ENCODE data around the gene MYO5A. TPM values are rescaled to one million over a fixed set of nuclear protein-coding genes. Genes with fewer than 3 reads are reported as not detected.

The MYO5A gene
- polyA plus RNA-seq, 2 of the 4 experiments (the other 2 are of a cell fraction), result 15.1 to 46.7 TPM

GRCh38 chr15:52524223-52525136 is 4.2 kb downstream of the MYO5A start:
- TF ChIP-seq RFX5 (IDR thresholded peaks at IDR 0.05) (no peak), ZC3H11A (IDR thresholded peaks at IDR 0.05) (peak; percentile 91)
- TF ChIP-seq, protein P1, sequence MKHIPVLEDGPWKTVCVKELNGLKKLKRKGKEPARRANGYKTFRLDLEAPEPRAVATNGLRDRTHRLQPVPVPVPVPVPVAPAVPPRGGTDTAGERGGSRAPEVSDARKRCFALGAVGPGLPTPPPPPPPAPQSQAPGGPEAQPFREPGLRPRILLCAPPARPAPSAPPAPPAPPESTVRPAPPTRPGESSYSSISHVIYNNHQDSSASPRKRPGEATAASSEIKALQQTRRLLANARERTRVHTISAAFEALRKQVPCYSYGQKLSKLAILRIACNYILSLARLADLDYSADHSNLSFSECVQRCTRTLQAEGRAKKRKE (CRISPR knock-in tag; IDR thresholded peaks at IDR 0.05; ENCODE audit: low read depth), result no peak
- Histone ChIP-seq H3K4me2 (no peak overlapping the region), H3K27ac (no peak overlapping the region), H3K4me1 (peaks cover 11% of the 10 kb centered on the region; the same call in 2 of the 3 replicates), H3K9me3 (no peaks in the 10 kb centered on the region), H3K4me3 (no peak overlapping the region)
- FAIRE-seq (no peak), ATAC-seq (no peak), DNase-seq (ENCODE audit: low read depth in 1 of 2, low spot score in 1 of 2) (no peak)
- POLR2A ChIA-PET, result interaction anchor here (0.6 kb wide), 1 partner anchor 240 kb away, joined by 8 read pairs; no protein-coding TSS in a partner anchor
- WGBS (ENCODE audit: missing lambda C conversion rate), result 93% methylated on average over 4 of the region's 4 CpGs
- CTCF ChIA-PET, result interaction anchor here (0.6 to 1.3 kb wide), 6 partner anchors 9 to 211 kb away, joined by 3 to 6 read pairs (median 4); no protein-coding TSS in a partner anchor

- Histone ChIP-seq H3K4me3 (no peak overlapping the region), H3K9me3 (no peaks in the 10 kb centered on the region), H3K27ac (no peak overlapping the region), H3K4me2 (no peak overlapping the region), H3K4me1 (peaks cover 11% of the 10 kb centered on the region; the same call in 2 of the 3 replicates)
- CTCF ChIA-PET, result interaction anchor here (0.7 to 1.6 kb wide), 5 partner anchors 9 to 212 kb away, joined by 3 to 6 read pairs (median 4); no protein-coding TSS in a partner anchor
- FAIRE-seq, result no peak
- DNase-seq (ENCODE audit: low read depth in 1 of 2, low spot score in 1 of 2), result no peak
- no peak for TF ChIP-seq GATA3 (IDR thresholded peaks at IDR 0.05; ENCODE audit: borderline replicate concordance)
- no peak for TF ChIP-seq CBX2 (IDR thresholded peaks at IDR 0.05; ENCODE audit: borderline replicate concordance, low read depth)
- no peak for TF ChIP-seq RFX5 (IDR thresholded peaks at IDR 0.05)
- no peak for TF ChIP-seq RAD21 (conservative IDR thresholded peaks at IDR 0.05 in 1 of 2, IDR thresholded peaks at IDR 0.05 in 1 of 2)
- TF ChIP-seq EP300 (IDR thresholded peaks at IDR 0.05), result no peak
- TF ChIP-seq ZFP36 (IDR thresholded peaks at IDR 0.05; ENCODE audit: borderline replicate concordance, partially characterized antibody), result no peak
- POLR2A ChIA-PET, result no interaction called here
- WGBS (ENCODE audit: missing lambda C conversion rate), result 75% methylated on average over 5 of the region's 5 CpGs
- no peak for ATAC-seq
Measured at GRCh38 chr15:52523647-52524046, 5.0 kb downstream of the MYO5A start.

DNA sequence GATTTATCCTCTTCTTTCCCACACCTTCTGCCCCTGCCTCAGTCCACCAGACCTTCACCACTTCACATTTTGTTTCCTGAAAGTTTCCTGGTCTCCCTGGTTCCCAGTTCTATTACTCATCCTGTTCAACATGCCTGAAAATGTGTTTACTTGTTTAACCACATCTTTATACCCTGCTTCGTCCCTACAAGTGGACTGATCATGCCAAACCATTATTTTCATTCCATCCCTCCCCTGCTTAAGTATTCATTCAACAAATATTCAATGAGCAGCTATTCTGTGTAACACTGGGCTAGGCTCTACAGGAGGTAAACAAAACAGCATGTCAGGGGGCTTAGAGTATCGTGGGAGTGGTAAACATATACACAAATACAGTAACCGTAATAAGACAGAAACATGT is 5.5 kb downstream of the MYO5A start:
- Histone ChIP-seq H3K4me2 (no peak overlapping the region), H3K27ac (no peak overlapping the region), H3K4me1 (peaks cover 13% of the 10 kb centered on the region; the same call in 2 of the 3 replicates), H3K4me3 (no peak overlapping the region), H3K9me3 (no peaks in the 10 kb centered on the region)
- CTCF ChIA-PET, result interaction anchor here (0.6 to 1.6 kb wide), 4 partner anchors 8 to 212 kb away, joined by 3 to 6 read pairs (median 5); no protein-coding TSS in a partner anchor
- ATAC-seq (no peak; a peak in 1 of 6 replicates), FAIRE-seq (no peak), DNase-seq (ENCODE audit: low read depth in 1 of 2, low spot score in 1 of 2) (no peak)
- WGBS (ENCODE audit: missing lambda C conversion rate), result 68% methylated on average over 3 of the region's 3 CpGs
- TF ChIP-seq, protein P2, sequence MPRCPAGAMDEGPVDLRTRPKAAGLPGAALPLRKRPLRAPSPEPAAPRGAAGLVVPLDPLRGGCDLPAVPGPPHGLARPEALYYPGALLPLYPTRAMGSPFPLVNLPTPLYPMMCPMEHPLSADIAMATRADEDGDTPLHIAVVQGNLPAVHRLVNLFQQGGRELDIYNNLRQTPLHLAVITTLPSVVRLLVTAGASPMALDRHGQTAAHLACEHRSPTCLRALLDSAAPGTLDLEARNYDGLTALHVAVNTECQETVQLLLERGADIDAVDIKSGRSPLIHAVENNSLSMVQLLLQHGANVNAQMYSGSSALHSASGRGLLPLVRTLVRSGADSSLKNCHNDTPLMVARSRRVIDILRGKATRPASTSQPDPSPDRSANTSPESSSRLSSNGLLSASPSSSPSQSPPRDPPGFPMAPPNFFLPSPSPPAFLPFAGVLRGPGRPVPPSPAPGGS (IDR thresholded peaks at IDR 0.05), result no peak
- no peak for TF ChIP-seq HDAC2 (IDR thresholded peaks at IDR 0.05)
- TF ChIP-seq, protein P3, sequence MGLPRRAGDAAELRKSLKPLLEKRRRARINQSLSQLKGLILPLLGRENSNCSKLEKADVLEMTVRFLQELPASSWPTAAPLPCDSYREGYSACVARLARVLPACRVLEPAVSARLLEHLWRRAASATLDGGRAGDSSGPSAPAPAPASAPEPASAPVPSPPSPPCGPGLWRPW (IDR thresholded peaks at IDR 0.05), result no peak
- TF ChIP-seq RFX5 (IDR thresholded peaks at IDR 0.05), result no peak
- no peak for TF ChIP-seq ESRRA (IDR thresholded peaks at IDR 0.05; ENCODE audit: borderline replicate concordance, low read length)
- no peak for TF ChIP-seq HEYL (CRISPR knock-in tag; IDR thresholded peaks at IDR 0.05)
- TF ChIP-seq JUNB (IDR thresholded peaks at IDR 0.05), result no peak
- no peak for TF ChIP-seq TFCP2L1 (CRISPR knock-in tag; IDR thresholded peaks at IDR 0.05)
- no peak for TF ChIP-seq EHMT2 (IDR thresholded peaks at IDR 0.05; ENCODE audit: low read depth)
- no peak for TF ChIP-seq CHD2 (IDR thresholded peaks at IDR 0.05; ENCODE audit: low read length, partially characterized antibody)
- TF ChIP-seq, protein P4, sequence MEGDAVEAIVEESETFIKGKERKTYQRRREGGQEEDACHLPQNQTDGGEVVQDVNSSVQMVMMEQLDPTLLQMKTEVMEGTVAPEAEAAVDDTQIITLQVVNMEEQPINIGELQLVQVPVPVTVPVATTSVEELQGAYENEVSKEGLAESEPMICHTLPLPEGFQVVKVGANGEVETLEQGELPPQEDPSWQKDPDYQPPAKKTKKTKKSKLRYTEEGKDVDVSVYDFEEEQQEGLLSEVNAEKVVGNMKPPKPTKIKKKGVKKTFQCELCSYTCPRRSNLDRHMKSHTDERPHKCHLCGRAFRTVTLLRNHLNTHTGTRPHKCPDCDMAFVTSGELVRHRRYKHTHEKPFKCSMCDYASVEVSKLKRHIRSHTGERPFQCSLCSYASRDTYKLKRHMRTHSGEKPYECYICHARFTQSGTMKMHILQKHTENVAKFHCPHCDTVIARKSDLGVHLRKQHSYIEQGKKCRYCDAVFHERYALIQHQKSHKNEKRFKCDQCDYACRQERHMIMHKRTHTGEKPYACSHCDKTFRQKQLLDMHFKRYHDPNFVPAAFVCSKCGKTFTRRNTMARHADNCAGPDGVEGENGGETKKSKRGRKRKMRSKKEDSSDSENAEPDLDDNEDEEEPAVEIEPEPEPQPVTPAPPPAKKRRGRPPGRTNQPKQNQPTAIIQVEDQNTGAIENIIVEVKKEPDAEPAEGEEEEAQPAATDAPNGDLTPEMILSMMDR (IDR thresholded peaks at IDR 0.05), result no peak
- TF ChIP-seq POLR2A (IDR thresholded peaks at IDR 0.05; ENCODE audit: low read length), result no peak
- TF ChIP-seq POLR2AphosphoS2 (conservative IDR thresholded peaks at IDR 0.05; ENCODE audit: low read length), result no peak
- TF ChIP-seq NR3C1 (IDR thresholded peaks at IDR 0.05), result no peak
- no peak for TF ChIP-seq TP53 (CRISPR knock-in tag; IDR thresholded peaks at IDR 0.05)
- no peak for TF ChIP-seq ELK1 (IDR thresholded peaks at IDR 0.05; ENCODE audit: low read depth, low read length)
- TF ChIP-seq EP300 (IDR thresholded peaks at IDR 0.05), result no peak
- no peak for TF ChIP-seq PHF8 (IDR thresholded peaks at IDR 0.05; ENCODE audit: borderline replicate concordance, low read depth)
- POLR2A ChIA-PET, result no interaction called here
